GM04503 (cell line): Measurements from ENCODE around the gene ZBED3.
"Not testable (repeated sequence)": the region's sequence is repeated elsewhere in the genome, so short reads cannot be mapped to it uniquely, and the experiment has no call there.

ENCODE experiments used
- DNase-seq: peaks from one replicate; pipeline ENCODE4 v3.0.0-alpha.2; 2012; ENCODE audit warnings: low read depth

Gene ZBED3

GRCh38 chr5:77086689-77087483, at the start of gene ZBED3:
ZBED3 (minus strand) TSS chr5:77087285; CDS start chr5:77077878, 9,407 bp downstream.
- DNase-seq, result no peak

- DNase-seq, result peak; percentile 90
Measured at GRCh38 chr5:77133061-77133758, 46.1 kb upstream of the ZBED3 start.

GRCh38 chr5:77131361-77131760, 44.3 kb upstream of the ZBED3 start:
- DNase-seq, result no peak

- no peak for DNase-seq
Measured at GRCh38 chr5:77129391-77129990, 42.4 kb upstream of the ZBED3 start.

GRCh38 chr5:77128411-77129061, 41.5 kb upstream of the ZBED3 start:
- DNase-seq, result no peak

- DNase-seq, result no peak
Measured at GRCh38 chr5:77123057-77123456, 36.0 kb upstream of the ZBED3 start.

- DNase-seq, result no peak
Measured at GRCh38 chr5:77120706-77121105, 33.6 kb upstream of the ZBED3 start.

GRCh38 chr5:77120086-77120485, 33.0 kb upstream of the ZBED3 start:
- DNase-seq, result no peak

GRCh38 chr5:77117161-77117560, 30.1 kb upstream of the ZBED3 start:
- no peak for DNase-seq

GRCh38 chr5:77107035-77107434, 19.9 kb upstream of the ZBED3 start:
- DNase-seq, result not testable (repeated sequence)

GRCh38 chr5:77104813-77105212, 17.7 kb upstream of the ZBED3 start:
- no peak for DNase-seq

- DNase-seq, result no peak
Measured at GRCh38 chr5:77103457-77103856, 16.4 kb upstream of the ZBED3 start.

- no peak for DNase-seq
Measured at GRCh38 chr5:77102549-77102948, 15.5 kb upstream of the ZBED3 start.

GRCh38 chr5:77101298-77101697, 14.2 kb upstream of the ZBED3 start:
- no peak for DNase-seq

- DNase-seq, result no peak
Measured at GRCh38 chr5:77095189-77095588, 8.1 kb upstream of the ZBED3 start.

GRCh38 chr5:77087484-77088261, 588 bp upstream of the ZBED3 start:
- DNase-seq, result no peak

GRCh38 chr5:77086368-77086688, 757 bp downstream of the ZBED3 start:
- DNase-seq, result no peak

- no peak for DNase-seq
Measured at GRCh38 chr5:77083088-77083487, 4.0 kb downstream of the ZBED3 start.

- DNase-seq, result no peak
Measured at GRCh38 chr5:77082280-77082679, 4.8 kb downstream of the ZBED3 start.

- DNase-seq, result no peak
Measured at GRCh38 chr5:77080905-77081304, 6.2 kb downstream of the ZBED3 start.

- not testable (repeated sequence) for DNase-seq
Measured at GRCh38 chr5:77080479-77080878, 6.6 kb downstream of the ZBED3 start.

GRCh38 chr5:77077829-77078176, 9.3 kb downstream of the ZBED3 start:
- no peak for DNase-seq
